HG02840 (cell line): ENCODE measurements around the gene ZNF451.

Experiments used
- ATAC-seq: cut with Tn5 transposase; IDR thresholded peaks from one replicate; pipeline ENCODE4 v1.9.1; 2021; ENCODE audit warnings: mild to moderate bottlenecking, moderate library complexity, moderate number of reproducible peaks; ENCODE audit not compliant: unreplicated experiment, low FRiP score

The ZNF451 gene

GRCh38 chr6:57198926-57199636 is 109.1 kb downstream of the ZNF451 start:
- ATAC-seq = no peak

- no peak for ATAC-seq
Measured at GRCh38 chr6:57201718-57202117, 111.7 kb downstream of the ZNF451 start.

- no peak for ATAC-seq
Measured at GRCh38 chr6:57205550-57206328, 115.8 kb downstream of the ZNF451 start.

GRCh38 chr6:57207141-57207540 is 117.2 kb downstream of the ZNF451 start:
- ATAC-seq = no peak

- ATAC-seq = no peak
Measured at GRCh38 chr6:57207872-57208271, 117.9 kb downstream of the ZNF451 start.

- no peak for ATAC-seq
Measured at GRCh38 chr6:57209030-57209429, 119.0 kb downstream of the ZNF451 start.

- no peak for ATAC-seq
Measured at GRCh38 chr6:57210060-57210459, 120.1 kb downstream of the ZNF451 start.

GRCh38 chr6:57215260-57215659 is 125.3 kb downstream of the ZNF451 start:
- ATAC-seq = no peak

- no peak for ATAC-seq
Measured at GRCh38 chr6:57216235-57217101, 126.5 kb downstream of the ZNF451 start.

GRCh38 chr6:57217270-57217669 is 127.3 kb downstream of the ZNF451 start:
- no peak for ATAC-seq
